ENCODE data around the gene HS3ST2. TPM values are rescaled to one million over a fixed set of nuclear protein-coding genes. Genes with fewer than 3 reads are reported as not detected.

HS3ST2 gene
- total and polyA plus RNA-seq, 2 experiments from 2014 or later, result 0.17 TPM; not detected in 1

DNA sequence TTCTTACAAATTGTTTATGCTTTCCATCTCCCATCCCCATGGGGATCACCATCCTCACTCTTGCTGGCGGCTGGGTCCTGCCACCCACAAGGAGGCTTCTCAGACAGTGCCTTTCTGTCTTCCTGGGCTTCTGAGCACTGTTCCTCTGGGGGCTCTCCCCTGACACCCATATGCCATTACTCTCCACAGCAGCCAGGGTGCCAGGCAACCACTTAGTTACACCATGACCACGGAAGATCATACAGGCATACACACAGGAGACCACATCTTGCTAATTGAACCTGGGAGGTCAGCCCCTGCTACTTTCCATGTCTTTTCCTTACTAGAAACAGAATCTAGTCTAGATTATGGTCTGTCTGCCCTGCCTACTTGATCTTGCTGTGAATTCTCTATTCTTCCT is 27.7 kb upstream of the HS3ST2 start:
- Histone ChIP-seq H3K4me2 (no peak overlapping the region), H3K4me1 (ENCODE audit: insufficient read depth) (no peaks in the 10 kb centered on the region), H3K27ac (no peak overlapping the region), H2AFZ (no peak overlapping the region), H3K4me3 (no peak overlapping the region), H3K27me3 (no peaks in the 10 kb centered on the region), H3K9me3 (ENCODE audit: low read depth) (no peaks in the 10 kb centered on the region), H3K79me2 (no peaks in the 10 kb centered on the region), H4K20me1 (ENCODE audit: insufficient read depth, poor library complexity, severe bottlenecking) (no peaks in the 10 kb centered on the region), H3K9me2 (replicated peaks; ENCODE audit: insufficient read depth) (no peaks in the 10 kb centered on the region), H3K36me3 (replicated peaks; ENCODE audit: insufficient read depth, low read depth) (no peaks in the 10 kb centered on the region)
- no peak for DNase-seq (ENCODE audit: low spot score)
- no peak for TF ChIP-seq EZH2phosphoT487 (IDR thresholded peaks at IDR 0.05; ENCODE audit: low read depth, severe bottlenecking, unreplicated experiment)
- TF ChIP-seq, protein P1, sequence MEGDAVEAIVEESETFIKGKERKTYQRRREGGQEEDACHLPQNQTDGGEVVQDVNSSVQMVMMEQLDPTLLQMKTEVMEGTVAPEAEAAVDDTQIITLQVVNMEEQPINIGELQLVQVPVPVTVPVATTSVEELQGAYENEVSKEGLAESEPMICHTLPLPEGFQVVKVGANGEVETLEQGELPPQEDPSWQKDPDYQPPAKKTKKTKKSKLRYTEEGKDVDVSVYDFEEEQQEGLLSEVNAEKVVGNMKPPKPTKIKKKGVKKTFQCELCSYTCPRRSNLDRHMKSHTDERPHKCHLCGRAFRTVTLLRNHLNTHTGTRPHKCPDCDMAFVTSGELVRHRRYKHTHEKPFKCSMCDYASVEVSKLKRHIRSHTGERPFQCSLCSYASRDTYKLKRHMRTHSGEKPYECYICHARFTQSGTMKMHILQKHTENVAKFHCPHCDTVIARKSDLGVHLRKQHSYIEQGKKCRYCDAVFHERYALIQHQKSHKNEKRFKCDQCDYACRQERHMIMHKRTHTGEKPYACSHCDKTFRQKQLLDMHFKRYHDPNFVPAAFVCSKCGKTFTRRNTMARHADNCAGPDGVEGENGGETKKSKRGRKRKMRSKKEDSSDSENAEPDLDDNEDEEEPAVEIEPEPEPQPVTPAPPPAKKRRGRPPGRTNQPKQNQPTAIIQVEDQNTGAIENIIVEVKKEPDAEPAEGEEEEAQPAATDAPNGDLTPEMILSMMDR (IDR thresholded peaks at IDR 0.05; ENCODE audit: poor library complexity), result no peak
- WGBS (ENCODE audit: low lambda C conversion rate, missing lambda C conversion rate), result 92% methylated on average over 2 of the region's 2 CpGs

DNA sequence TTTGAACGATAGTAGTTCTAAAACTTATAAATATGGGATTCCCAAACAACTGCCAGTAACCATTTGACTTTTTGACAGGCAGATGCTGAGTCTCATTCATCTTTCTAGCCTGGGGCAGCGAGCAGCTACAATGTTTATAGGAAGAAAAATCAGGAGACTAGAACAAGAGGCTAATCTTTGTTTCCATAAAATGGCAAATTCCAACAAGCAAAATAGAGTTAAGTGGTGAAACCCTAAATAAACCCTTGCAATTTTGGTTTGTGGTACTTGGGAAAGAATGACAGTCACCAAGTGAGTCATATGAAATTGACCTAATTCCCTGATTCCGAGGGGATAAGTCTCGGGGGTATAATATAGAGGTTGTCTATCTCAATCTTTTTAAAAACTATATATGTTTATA is 27.3 kb upstream of the HS3ST2 start:
- H3K27ac ChIP-seq, result no peak overlapping the region
- DNase-seq (ENCODE audit: low spot score), result no peak
- H3K9me2 ChIP-seq (replicated peaks; ENCODE audit: insufficient read depth), result no peaks in the 10 kb centered on the region
- H3K79me2 ChIP-seq, result no peaks in the 10 kb centered on the region
- no peak for TF ChIP-seq EZH2 (IDR thresholded peaks at IDR 0.05; ENCODE audit: borderline replicate concordance)
- no peaks in the 10 kb centered on the region for H3K27me3 ChIP-seq
- H3K4me1 ChIP-seq (ENCODE audit: insufficient read depth), result no peaks in the 10 kb centered on the region
- no peak overlapping the region for H3K4me2 ChIP-seq
- no peak overlapping the region for H3K4me3 ChIP-seq
- no peaks in the 10 kb centered on the region for H3K9me3 ChIP-seq (ENCODE audit: low read depth)
- H2AFZ ChIP-seq, result no peak overlapping the region
- no peaks in the 10 kb centered on the region for H3K36me3 ChIP-seq (replicated peaks; ENCODE audit: insufficient read depth, low read depth)
- WGBS (ENCODE audit: low lambda C conversion rate, missing lambda C conversion rate), result 68% methylated on average over 4 of the region's 4 CpGs
- no peaks in the 10 kb centered on the region for H4K20me1 ChIP-seq (ENCODE audit: insufficient read depth, poor library complexity, severe bottlenecking)

DNA sequence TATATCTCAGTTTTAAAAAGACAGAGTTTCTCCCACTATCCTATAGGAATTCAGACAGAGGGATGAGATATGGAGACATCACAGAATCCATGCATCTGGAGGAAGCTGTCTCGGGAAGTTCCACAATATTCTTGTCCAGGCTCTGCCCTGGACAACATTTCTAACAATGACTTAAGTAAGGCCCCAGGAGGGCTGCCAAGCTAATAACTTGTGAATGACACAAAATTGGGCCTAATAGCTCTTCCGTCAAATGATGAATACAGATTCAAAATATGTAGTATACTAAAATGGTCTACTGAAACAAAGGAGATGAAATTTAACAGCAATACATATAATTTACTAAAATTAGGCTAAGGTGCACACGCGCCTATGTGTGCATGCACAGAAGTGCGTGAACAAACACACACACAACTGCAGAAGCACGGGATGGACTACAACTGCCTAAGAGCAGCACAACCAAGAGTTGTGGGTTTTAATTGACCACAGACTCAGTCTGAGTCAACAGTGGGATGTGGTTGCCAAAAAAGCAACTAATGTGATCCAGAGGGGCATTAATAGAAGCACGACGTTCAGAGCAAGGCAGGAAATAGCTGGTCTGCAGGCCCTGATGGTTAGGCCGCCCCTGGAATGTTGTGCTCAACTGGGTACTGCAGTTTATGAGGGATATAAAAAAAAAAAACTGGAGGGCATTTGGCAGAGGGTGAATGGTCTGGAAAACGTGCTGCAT is 26.3 kb upstream of the HS3ST2 start:
- H3K27ac ChIP-seq, result no peak overlapping the region
- TF ChIP-seq EZH2phosphoT487 (IDR thresholded peaks at IDR 0.05; ENCODE audit: low read depth, severe bottlenecking, unreplicated experiment), result no peak
- TF ChIP-seq, protein P1 (IDR thresholded peaks at IDR 0.05; ENCODE audit: poor library complexity), result no peak

DNA sequence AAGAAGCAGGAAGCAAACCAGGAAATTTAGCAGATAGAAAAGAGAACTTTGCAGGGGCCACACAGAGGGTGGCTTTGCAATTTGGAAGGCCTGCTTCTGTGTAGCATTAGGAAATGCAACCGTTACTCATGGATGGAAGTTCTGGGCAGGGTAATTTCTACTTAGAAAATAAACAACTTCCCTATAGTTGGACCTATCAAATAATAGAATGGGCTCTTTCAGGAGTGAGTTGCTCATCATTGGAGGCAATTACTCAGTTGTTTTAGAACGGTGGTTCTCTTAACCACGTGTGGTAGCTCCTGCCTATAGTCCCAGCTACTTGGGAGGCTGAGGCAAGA is 25.8 kb upstream of the HS3ST2 start:
- Histone ChIP-seq H3K4me1 (ENCODE audit: insufficient read depth) (no peaks in the 10 kb centered on the region), H3K4me3 (no peak overlapping the region), H3K27ac (peak overlapping the region; percentile 11), H3K36me3 (replicated peaks; ENCODE audit: insufficient read depth, low read depth) (no peaks in the 10 kb centered on the region), H3K9me3 (ENCODE audit: low read depth) (no peaks in the 10 kb centered on the region), H4K20me1 (ENCODE audit: insufficient read depth, poor library complexity, severe bottlenecking) (no peaks in the 10 kb centered on the region), H3K27me3 (no peaks in the 10 kb centered on the region), H2AFZ (no peak overlapping the region), H3K79me2 (no peaks in the 10 kb centered on the region), H3K9me2 (replicated peaks; ENCODE audit: insufficient read depth) (no peaks in the 10 kb centered on the region), H3K4me2 (no peak overlapping the region)
- 65% methylated on average over 3 of the region's 3 CpGs for WGBS (ENCODE audit: low lambda C conversion rate, missing lambda C conversion rate)
- DNase-seq (ENCODE audit: low spot score), result no peak
- TF ChIP-seq EZH2phosphoT487 (IDR thresholded peaks at IDR 0.05; ENCODE audit: low read depth, severe bottlenecking, unreplicated experiment) (no peak), EZH2 (IDR thresholded peaks at IDR 0.05; ENCODE audit: borderline replicate concordance) (no peak)
- TF ChIP-seq, protein P1 (IDR thresholded peaks at IDR 0.05; ENCODE audit: poor library complexity), result no peak

More for the DNA sequence above, 26.3 kb upstream of the HS3ST2 start:
- Histone ChIP-seq H3K4me1 (ENCODE audit: insufficient read depth) (no peaks in the 10 kb centered on the region), H3K36me3 (replicated peaks; ENCODE audit: insufficient read depth, low read depth) (no peaks in the 10 kb centered on the region), H3K9me2 (replicated peaks; ENCODE audit: insufficient read depth) (no peaks in the 10 kb centered on the region), H3K4me3 (no peak overlapping the region), H3K79me2 (no peaks in the 10 kb centered on the region), H3K27me3 (no peaks in the 10 kb centered on the region), H3K4me2 (no peak overlapping the region), H4K20me1 (ENCODE audit: insufficient read depth, poor library complexity, severe bottlenecking) (no peaks in the 10 kb centered on the region), H2AFZ (no peak overlapping the region), H3K9me3 (ENCODE audit: low read depth) (no peaks in the 10 kb centered on the region)
- peak; percentile 51 for DNase-seq (ENCODE audit: low spot score)
- 66% methylated on average over 10 of the region's 10 CpGs for WGBS (ENCODE audit: low lambda C conversion rate, missing lambda C conversion rate)

Data from hepatocyte (in vitro differentiated cells).